ENCODE data around the gene TSPAN11.
"Not testable (repeated sequence)": the region's sequence is repeated elsewhere in the genome, so short reads cannot be mapped to it uniquely, and the experiment has no call there.

The TSPAN11 gene

GRCh38 chr12:31021809-31022494 lies 95.4 kb downstream of the TSPAN11 start:
- DNase-seq = no peak

GRCh38 chr12:31023271-31023724 lies 96.8 kb downstream of the TSPAN11 start:
- no peak for DNase-seq

GRCh38 chr12:31026202-31026601 lies 99.7 kb downstream of the TSPAN11 start:
- DNase-seq = no peak

- DNase-seq = not testable (repeated sequence)
Measured at GRCh38 chr12:31027006-31027405, 100.5 kb downstream of the TSPAN11 start.

GRCh38 chr12:31029468-31029867 lies 102.9 kb downstream of the TSPAN11 start:
- DNase-seq = no peak

- DNase-seq = no peak
Measured at GRCh38 chr12:31029916-31030562, 103.5 kb downstream of the TSPAN11 start.

GRCh38 chr12:31031951-31032335 lies 105.4 kb downstream of the TSPAN11 start:
- no peak for DNase-seq

- DNase-seq = no peak
Measured at GRCh38 chr12:31033146-31033545, 106.6 kb downstream of the TSPAN11 start.

GRCh38 chr12:31033681-31034080 lies 107.1 kb downstream of the TSPAN11 start:
- no peak for DNase-seq

GRCh38 chr12:31034372-31034771 lies 107.8 kb downstream of the TSPAN11 start:
- DNase-seq = no peak

GRCh38 chr12:31035226-31035625 lies 108.7 kb downstream of the TSPAN11 start:
- no peak for DNase-seq

GRCh38 chr12:31035967-31036665 lies 109.6 kb downstream of the TSPAN11 start:
- DNase-seq = no peak

GRCh38 chr12:31037028-31037427 lies 110.5 kb downstream of the TSPAN11 start:
- DNase-seq = no peak

- DNase-seq = no peak
Measured at GRCh38 chr12:31037931-31038330, 111.4 kb downstream of the TSPAN11 start.

- no peak for DNase-seq
Measured at GRCh38 chr12:31041033-31041564, 114.6 kb downstream of the TSPAN11 start.
